ENCODE measurements around the gene THSD8.

DNA sequence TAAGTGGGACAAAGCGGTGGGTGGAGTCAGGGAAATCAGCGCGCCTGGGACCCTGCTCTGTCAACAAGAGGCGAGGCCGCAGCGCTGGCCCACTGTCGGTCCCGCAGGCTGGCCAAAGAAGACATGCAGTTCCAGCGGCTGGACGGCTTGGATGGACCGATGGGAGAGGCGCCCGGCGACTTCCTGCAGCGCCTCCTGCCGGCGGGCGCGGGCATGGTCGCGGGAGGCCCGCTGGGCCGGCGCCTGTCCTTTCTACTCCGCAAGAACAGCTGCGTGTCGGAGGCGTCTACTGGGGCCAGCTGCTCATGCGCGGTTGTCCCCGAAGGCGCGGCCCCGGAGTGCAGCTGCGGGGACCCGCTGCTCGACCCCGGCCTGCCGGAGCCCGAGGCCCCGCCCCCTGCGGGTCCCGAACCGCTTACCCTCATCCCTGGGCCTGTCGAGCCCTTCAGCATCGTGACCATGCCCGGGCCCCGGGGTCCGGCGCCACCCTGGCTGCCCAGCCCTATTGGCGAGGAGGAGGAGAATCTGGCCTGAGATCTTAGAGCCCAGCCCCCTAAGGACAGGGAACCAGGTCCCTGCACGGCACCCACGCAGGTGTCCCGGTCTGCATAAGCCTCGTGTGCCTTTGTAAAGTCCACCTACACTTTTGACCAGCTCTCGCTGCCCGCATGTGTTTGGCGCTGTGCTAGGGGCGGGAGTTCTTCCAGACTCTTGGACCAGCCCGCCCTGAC, 44.2 kb upstream of the THSD8 start:
- TF ChIP-seq, protein P1, sequence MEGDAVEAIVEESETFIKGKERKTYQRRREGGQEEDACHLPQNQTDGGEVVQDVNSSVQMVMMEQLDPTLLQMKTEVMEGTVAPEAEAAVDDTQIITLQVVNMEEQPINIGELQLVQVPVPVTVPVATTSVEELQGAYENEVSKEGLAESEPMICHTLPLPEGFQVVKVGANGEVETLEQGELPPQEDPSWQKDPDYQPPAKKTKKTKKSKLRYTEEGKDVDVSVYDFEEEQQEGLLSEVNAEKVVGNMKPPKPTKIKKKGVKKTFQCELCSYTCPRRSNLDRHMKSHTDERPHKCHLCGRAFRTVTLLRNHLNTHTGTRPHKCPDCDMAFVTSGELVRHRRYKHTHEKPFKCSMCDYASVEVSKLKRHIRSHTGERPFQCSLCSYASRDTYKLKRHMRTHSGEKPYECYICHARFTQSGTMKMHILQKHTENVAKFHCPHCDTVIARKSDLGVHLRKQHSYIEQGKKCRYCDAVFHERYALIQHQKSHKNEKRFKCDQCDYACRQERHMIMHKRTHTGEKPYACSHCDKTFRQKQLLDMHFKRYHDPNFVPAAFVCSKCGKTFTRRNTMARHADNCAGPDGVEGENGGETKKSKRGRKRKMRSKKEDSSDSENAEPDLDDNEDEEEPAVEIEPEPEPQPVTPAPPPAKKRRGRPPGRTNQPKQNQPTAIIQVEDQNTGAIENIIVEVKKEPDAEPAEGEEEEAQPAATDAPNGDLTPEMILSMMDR (IDR thresholded peaks at IDR 0.05; ENCODE audit: low read depth, low read length, missing input control) = peak; percentile 92
- TF ChIP-seq YY1 (IDR thresholded peaks at IDR 0.05) = no peak

Data from liver (tissue), 2 donors.